SJSA1 (cell line): ENCODE measurements around the gene FAM107B. TPM values are rescaled to one million over a fixed set of nuclear protein-coding genes. Genes with fewer than 3 reads are reported as not detected.
"Not testable (repeated sequence)": the region's sequence is repeated elsewhere in the genome, so short reads cannot be mapped to it uniquely, and the experiment has no call there.

Source experiments
- DNase-seq, 2 experiments: peaks; one replicate each; pipeline ENCODE4 v3.0.0-alpha.2; 2015 to 2020; ENCODE audit warnings: low spot score in 2 of 2, low read depth in 1 of 2
- H3K27ac ChIP-seq: fragments of 250-450 bp; sonication (Bioruptor Pico); 2 replicates; pipeline ENCODE4 v1.5.1; 2020; ENCODE audit warnings: mild to moderate bottlenecking, moderate library complexity
- H3K27me3 ChIP-seq: fragments of 250-450 bp; sonication (Bioruptor Pico); replicated peaks from 2 replicates; pipeline ENCODE4 v1.5.1; 2020; ENCODE audit warnings: mild to moderate bottlenecking, moderate library complexity
- H3K36me3 ChIP-seq: fragments of 250-450 bp; sonication (Bioruptor Pico); 2 replicates; pipeline ENCODE4 v1.5.1; 2020; ENCODE audit warnings: mild to moderate bottlenecking
- H3K4me1 ChIP-seq: fragments of 250-450 bp; sonication (Bioruptor Pico); replicated peaks from 2 replicates; pipeline ENCODE4 v1.6.1; 2021; ENCODE audit warnings: mild to moderate bottlenecking
- H3K4me3 ChIP-seq: fragments of 250-450 bp; sonication (Bioruptor Pico); 2 replicates; pipeline ENCODE4 v1.5.1; 2020; ENCODE audit warnings: mild to moderate bottlenecking
- H3K9me3 ChIP-seq: fragments of 250-450 bp; sonication (Bioruptor Pico); replicated peaks from 2 replicates; pipeline ENCODE4 v1.5.1; 2020; ENCODE audit warnings: mild to moderate bottlenecking
- total RNA-seq: library from RNA; depleted of rRNA; stranded (reverse); fragments of >200 nt; shearing (Covaris generic); gene quantifications from 2 replicates; pipeline ENCODE4 v1.2.3, GENCODE V29; 2014

The FAM107B gene
- total RNA-seq, 1 experiment from 2014 or later = 31.9 TPM

- H3K27me3 ChIP-seq = no peaks in the 10 kb centered on the region
- peak overlapping the region; percentile 70 for H3K4me3 ChIP-seq
- no peaks in the 10 kb centered on the region for H3K9me3 ChIP-seq
- H3K27ac ChIP-seq = no peak overlapping the region
- H3K4me1 ChIP-seq = peaks cover 36% of the 10 kb centered on the region
- peaks cover 31% of the 10 kb centered on the region for H3K36me3 ChIP-seq
- DNase-seq = peak in 1 of 2 experiments; percentile 37
Measured at GRCh38 chr10:14603534-14604102, 171.1 kb downstream of the FAM107B start.

GRCh38 chr10:14602807-14603533, 171.7 kb downstream of the FAM107B start:
- H3K4me1 ChIP-seq = peaks cover 36% of the 10 kb centered on the region
- no peaks in the 10 kb centered on the region for H3K9me3 ChIP-seq
- no peak overlapping the region for H3K27ac ChIP-seq
- H3K4me3 ChIP-seq = peak overlapping the region; percentile 70
- H3K27me3 ChIP-seq = no peaks in the 10 kb centered on the region
- DNase-seq = peak in 1 of 2 experiments; percentile 28
- H3K36me3 ChIP-seq = peaks cover 37% of the 10 kb centered on the region

- Histone ChIP-seq H3K36me3 (peaks cover 37% of the 10 kb centered on the region), H3K27ac (peak overlapping the region; percentile 44), H3K9me3 (no peaks in the 10 kb centered on the region), H3K4me1 (peaks cover 36% of the 10 kb centered on the region), H3K4me3 (peak overlapping the region; percentile 1; the same call in 1 of the 2 replicates), H3K27me3 (no peaks in the 10 kb centered on the region)
- peak; percentile 60 to 79 for DNase-seq
Measured at GRCh38 chr10:14601872-14602725, 172.6 kb downstream of the FAM107B start.

GRCh38 chr10:14601326-14601725, 173.4 kb downstream of the FAM107B start:
- Histone ChIP-seq H3K36me3 (peaks cover 37% of the 10 kb centered on the region), H3K4me1 (peaks cover 36% of the 10 kb centered on the region), H3K27me3 (no peaks in the 10 kb centered on the region), H3K9me3 (no peaks in the 10 kb centered on the region), H3K4me3 (no peak overlapping the region), H3K27ac (peak overlapping the region; percentile 44)
- no peak for DNase-seq

- H3K4me1 ChIP-seq = peaks cover 27% of the 10 kb centered on the region
- peak in 1 of 2 experiments; percentile 31 for DNase-seq
- no peak overlapping the region for H3K4me3 ChIP-seq
- H3K36me3 ChIP-seq = peaks cover 45% of the 10 kb centered on the region
- no peaks in the 10 kb centered on the region for H3K9me3 ChIP-seq
- no peaks in the 10 kb centered on the region for H3K27me3 ChIP-seq
- no peak overlapping the region for H3K27ac ChIP-seq
Measured at GRCh38 chr10:14600065-14600464, 174.6 kb downstream of the FAM107B start.

DNA sequence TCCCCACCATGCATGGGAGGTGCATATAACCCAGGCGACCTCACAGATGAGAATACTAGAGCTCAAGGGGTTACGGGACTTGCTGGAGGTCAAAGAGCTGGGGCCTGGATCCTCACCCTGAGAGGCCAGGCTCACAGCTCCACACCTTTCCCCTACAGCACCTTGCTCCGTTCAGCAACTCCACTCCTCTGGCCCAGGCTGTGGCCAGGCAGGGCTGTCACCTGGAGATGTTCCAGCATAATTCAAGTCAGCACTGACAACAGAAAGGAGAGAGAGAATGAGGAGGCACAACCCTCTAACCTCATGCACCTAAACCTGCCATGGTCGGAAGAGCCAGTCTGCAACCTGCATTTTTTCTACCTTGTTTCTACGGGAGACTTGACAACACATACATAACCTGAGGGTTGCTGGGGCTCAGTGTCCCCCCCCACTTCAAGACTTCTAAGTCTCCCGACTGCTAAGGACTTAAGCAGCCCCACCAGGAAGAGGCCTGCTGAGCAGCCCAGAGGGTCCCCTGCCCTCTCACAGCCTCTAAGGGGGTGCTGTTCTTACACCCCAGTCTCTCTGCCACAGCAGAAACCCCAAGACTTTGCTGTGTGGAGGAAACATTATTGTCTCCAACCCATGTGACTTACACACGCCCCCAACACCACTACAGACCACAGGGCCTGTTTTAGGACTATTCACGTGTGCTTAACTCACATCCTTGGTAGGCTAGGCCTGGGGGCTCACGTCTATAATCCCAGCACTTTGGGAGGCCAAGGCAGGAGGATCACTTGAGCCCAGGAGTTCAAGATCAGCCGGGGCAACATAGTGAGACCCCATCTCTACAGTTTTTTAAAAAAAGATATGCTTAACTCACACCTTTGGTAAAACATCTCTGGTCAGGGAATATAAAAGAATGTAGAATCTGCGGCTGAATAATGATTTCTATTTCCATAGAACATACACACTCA, 175.6 kb downstream of the FAM107B start:
- Histone ChIP-seq H3K27ac (no peak overlapping the region), H3K27me3 (no peaks in the 10 kb centered on the region), H3K9me3 (no peaks in the 10 kb centered on the region), H3K4me1 (peaks cover 22% of the 10 kb centered on the region), H3K4me3 (no peak overlapping the region), H3K36me3 (peaks cover 48% of the 10 kb centered on the region)
- peak in 1 of 2 experiments; percentile 19 for DNase-seq

GRCh38 chr10:14595526-14596182, 179.0 kb downstream of the FAM107B start:
- Histone ChIP-seq H3K36me3 (peaks cover 33% of the 10 kb centered on the region), H3K4me3 (no peak overlapping the region)

GRCh38 chr10:14594878-14595525, 179.7 kb downstream of the FAM107B start:
- Histone ChIP-seq H3K4me1 (no peaks in the 10 kb centered on the region), H3K36me3 (peaks cover 28% of the 10 kb centered on the region), H3K27ac (no peak overlapping the region), H3K9me3 (no peaks in the 10 kb centered on the region), H3K27me3 (no peaks in the 10 kb centered on the region), H3K4me3 (no peak overlapping the region)
- DNase-seq = peak in 1 of 2 experiments; percentile 5

More at GRCh38 chr10:14595526-14596182, 179.0 kb downstream of the FAM107B start:
- Histone ChIP-seq H3K27ac (no peak overlapping the region), H3K9me3 (no peaks in the 10 kb centered on the region), H3K4me1 (no peaks in the 10 kb centered on the region), H3K27me3 (no peaks in the 10 kb centered on the region)
- DNase-seq = peak in 1 of 2 experiments; percentile 21

GRCh38 chr10:14593806-14594205, 180.9 kb downstream of the FAM107B start:
- Histone ChIP-seq H3K27me3 (no peaks in the 10 kb centered on the region), H3K4me1 (peaks cover 8% of the 10 kb centered on the region), H3K36me3 (peaks cover 18% of the 10 kb centered on the region), H3K27ac (no peak overlapping the region), H3K9me3 (no peaks in the 10 kb centered on the region), H3K4me3 (no peak overlapping the region)
- DNase-seq = no peak

- no peak overlapping the region for H3K27ac ChIP-seq
- H3K27me3 ChIP-seq = no peaks in the 10 kb centered on the region
- no peak overlapping the region for H3K4me3 ChIP-seq
- H3K4me1 ChIP-seq = peaks cover 17% of the 10 kb centered on the region
- peaks cover 11% of the 10 kb centered on the region; the same call in 1 of the 2 replicates for H3K36me3 ChIP-seq
- DNase-seq = peak in 1 of 2 experiments; percentile 13
- no peaks in the 10 kb centered on the region for H3K9me3 ChIP-seq
Measured at GRCh38 chr10:14592566-14592965, 182.1 kb downstream of the FAM107B start.

- H3K27ac ChIP-seq = no peak overlapping the region
- no peak overlapping the region for H3K4me3 ChIP-seq
- H3K27me3 ChIP-seq = no peaks in the 10 kb centered on the region
- peak in 1 of 2 experiments; percentile 14 for DNase-seq
- H3K9me3 ChIP-seq = no peaks in the 10 kb centered on the region
- H3K4me1 ChIP-seq = peaks cover 22% of the 10 kb centered on the region
- H3K36me3 ChIP-seq = peaks cover 11% of the 10 kb centered on the region; the same call in 1 of the 2 replicates
Measured at GRCh38 chr10:14592026-14592425, 182.7 kb downstream of the FAM107B start.

GRCh38 chr10:14588938-14589294, 185.8 kb downstream of the FAM107B start:
- H3K4me1 ChIP-seq = peaks cover 40% of the 10 kb centered on the region
- not testable (repeated sequence) for H3K27me3 ChIP-seq, H3K4me3 ChIP-seq, H3K36me3 ChIP-seq, H3K9me3 ChIP-seq
- DNase-seq = peak in 1 of 2 experiments; percentile 77
- peak overlapping the region; percentile 98 for H3K27ac ChIP-seq
